Activated naive CD4-positive, alpha-beta T cell treated with anti-CD3 and anti-CD28 coated beads, Interleukin-2, amount 50 U/mL, for 16 hours (primary cell): ENCODE measurements around the gene KNDC1.

ENCODE experiments used
- DNase-seq: peaks from one replicate; pipeline ENCODE4 v3.0.0-alpha.2; 2020

KNDC1 gene

GRCh38 chr10:133196221-133196915, 36.3 kb downstream of the KNDC1 start:
- no peak for DNase-seq

DNA sequence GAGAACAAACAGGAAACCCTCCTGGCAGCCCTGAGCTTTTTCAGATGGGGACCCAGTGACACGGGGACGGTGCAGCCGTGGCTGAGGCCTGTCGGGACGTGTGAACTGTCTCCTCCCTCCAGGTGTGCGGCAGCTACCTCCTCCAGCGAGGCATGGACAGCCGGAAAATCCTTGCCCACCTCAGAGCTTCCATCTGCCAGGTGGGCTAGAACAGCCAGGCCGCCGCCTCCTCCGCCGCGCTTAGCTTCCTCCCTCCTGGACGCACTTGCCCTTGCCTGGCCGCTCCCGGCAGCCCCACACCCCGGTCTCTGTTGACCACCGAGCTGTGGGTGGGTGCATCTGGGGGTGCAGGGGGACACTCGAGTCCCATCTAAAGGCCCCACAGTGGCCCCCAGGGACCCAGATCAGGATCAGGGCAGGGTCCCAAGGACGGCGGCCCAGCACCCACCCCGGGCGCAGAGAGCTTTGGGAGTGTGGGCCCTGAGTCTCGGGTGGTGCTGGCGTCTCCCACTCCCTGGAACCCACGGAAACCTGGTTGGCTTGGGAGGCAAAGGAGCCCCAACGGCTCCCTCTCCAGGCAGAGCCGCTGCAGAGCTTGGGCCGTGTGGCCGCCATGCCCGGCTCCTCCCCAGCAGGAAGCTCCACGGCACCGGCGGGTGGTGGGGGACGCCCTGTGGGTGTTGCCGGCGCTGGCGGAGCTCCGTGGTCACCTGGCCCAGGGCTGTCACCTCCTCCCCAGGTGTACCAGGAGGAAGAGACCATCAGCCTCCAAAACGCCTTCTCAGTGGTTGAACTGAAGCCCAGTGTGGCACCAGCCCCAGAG, 37.1 kb downstream of the KNDC1 start:
- no peak for DNase-seq

DNA sequence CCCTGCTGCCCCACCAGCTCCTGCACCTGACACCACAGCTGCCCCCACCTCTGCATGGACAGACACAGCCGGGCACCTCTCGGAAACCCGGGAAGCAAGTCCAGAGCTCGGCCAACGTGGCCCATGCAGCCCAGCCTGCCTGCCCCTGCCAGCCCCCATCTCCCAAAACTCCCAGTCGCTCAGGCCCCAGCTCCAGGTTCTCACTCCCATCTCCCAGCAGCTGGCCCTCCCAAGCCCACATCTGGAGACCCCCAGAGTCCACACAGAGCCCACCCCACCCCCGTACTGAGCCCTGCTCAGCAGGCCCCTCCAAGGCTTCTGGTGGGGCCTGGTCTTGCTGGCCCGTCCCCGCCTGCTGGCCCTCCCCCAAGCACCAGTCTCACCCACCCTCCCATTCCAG, 37.8 kb downstream of the KNDC1 start:
- no peak for DNase-seq

DNA sequence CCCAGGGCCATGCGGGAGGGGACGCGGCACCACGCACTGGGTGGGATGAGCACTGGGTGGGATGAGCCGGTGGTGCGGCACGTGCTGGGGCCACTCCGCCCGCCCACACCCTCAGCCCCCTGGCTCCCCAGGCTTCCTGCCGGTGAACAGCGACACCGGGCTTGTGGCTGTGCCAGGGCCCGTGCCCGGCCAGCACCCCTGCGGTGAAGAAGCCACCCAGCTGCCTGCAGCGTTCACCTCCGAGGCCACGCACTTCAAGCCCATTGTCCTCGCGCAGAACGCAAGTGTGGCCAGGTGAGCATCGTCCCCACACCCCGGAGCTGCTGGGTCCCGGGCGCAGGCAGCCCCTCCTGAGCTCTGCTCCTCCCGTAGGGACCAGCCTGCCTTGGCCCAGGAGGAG, 38.2 kb downstream of the KNDC1 start:
- no peak for DNase-seq

- no peak for DNase-seq
These were observed 38.8 kb downstream of the KNDC1 start for GRCh38 chr10:133198621-133199487.

DNA sequence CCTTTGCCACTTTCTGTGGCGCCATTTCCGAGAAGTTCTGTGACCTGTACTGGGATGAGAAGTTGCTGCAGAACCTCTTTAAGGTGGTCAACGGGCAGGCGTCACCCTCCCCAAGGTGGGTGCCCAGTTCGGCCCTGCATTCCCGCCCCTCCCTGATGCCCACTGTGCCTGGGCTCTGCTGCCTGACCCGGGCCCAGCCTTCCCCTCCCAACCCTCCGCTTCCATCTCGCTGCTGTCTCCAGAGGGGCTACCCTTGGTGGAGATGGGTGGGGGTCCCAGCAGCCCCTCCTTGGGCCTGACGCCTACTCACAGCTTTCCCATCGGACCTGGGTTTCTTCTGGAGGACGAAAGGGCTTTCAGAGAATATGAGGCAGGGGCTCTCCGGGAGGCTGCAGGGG, 39.5 kb downstream of the KNDC1 start:
- DNase-seq, result no peak

DNA sequence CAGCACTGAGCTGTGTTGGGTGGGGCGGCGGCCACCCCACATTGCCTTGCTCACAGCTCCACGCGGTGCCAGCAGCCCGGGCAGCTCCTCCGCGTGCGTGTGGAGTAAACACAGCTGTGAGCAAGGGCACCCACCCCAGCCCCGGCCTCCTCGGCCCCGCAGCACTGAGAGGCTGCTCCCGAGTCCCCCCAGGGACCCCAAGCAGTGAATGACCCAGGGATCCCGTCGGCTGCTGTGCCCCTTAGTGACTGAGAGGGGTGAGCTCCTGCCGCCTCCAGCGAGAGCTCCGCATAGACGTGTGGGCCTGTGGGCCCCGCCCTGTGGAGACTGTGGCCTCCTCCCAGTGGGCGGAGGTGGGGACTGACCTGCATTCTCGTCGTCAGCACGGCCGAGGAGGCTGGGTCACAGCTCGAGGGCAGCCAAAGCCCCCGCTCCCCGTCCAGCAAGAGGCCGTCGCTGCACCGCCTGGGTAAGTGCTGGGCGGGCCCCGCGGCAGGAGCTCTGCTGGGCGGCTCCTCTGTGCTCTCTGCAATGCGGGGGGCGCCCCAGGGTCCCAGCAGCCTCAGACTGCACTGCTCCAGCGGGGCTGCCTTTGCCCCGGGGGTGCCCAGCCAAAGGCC, 40.1 kb downstream of the KNDC1 start:
- no peak for DNase-seq

GRCh38 chr10:133200621-133201031, 40.6 kb downstream of the KNDC1 start:
- DNase-seq, result no peak

DNA sequence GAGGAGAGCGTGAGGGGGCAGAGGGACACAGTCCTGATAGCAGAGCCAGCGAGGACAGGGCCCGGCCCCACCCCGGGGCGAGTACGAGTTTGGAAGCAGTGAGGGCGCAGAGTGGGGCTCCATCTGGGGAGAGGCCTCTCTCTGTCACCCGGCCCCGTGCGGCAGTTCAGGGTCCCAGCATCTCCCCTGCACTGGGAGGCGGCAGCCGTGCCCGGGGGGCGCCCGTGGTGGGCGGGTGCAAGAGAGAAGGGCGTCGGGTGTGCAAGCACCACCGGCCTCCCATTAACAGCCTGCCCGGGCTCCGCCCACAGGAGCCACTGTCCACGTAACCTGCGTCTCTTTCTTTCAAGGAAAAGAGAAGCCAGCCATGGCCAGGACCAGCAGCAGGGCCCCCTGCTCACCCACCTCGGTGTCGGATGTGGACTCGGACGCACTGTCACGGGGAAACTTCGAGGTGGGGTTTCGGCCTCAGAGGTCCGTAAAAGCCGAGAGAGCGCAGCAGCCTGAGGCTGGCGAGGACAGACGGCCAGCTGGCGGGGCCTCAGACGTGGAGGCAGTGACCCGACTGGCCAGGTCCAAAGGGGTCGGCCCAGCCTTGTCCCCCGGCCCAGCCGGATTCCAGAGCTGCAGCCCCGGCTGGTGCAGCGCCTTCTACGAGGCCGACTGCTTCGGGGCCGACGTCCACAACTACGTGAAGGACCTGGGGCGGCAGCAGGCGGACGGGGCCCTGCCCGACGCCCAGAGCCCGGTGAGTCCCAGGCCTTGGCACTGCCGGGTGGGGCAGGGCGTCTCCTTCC, 41.3 kb downstream of the KNDC1 start:
- DNase-seq, result no peak

DNA sequence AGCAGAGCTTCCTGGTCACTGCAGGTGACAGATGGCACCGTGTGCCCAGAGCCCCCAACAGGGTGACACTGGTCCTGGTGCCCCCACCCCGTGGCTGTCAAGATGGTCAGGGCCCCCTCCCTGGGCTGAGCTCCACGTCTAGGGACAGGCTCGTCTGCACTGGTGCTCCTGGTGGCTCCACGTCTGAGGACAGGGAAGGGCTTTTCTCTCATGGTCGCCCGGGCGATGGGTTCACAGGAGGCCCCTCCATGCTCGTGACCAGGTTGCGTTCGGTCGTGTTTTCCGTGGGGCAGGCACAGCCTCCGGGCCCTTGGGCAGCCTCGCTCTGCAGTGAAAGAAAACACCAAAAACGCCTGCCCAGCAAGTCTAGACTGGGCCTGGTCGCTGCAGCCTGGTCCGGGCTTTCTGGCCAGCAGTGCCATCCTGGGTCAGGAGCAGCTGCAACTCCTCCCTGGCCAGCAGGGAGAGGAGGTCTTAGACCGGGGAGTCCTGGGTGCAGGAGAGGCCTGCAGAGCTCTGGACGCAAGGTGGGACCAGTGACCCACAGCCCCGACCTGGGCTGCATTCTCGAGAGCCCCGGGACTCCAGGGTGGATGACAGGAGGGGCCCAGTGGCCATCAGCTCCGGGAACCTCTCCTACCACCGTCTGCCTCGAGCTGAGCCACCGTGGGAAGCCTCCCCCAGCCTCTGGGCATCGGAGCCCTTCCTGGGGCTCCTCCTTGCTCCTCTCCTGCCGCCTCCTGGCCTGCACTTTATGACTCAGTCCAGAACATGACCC, 42.1 kb downstream of the KNDC1 start:
- no peak for DNase-seq

- DNase-seq, result no peak
These were observed 43.0 kb downstream of the KNDC1 start for GRCh38 chr10:133202778-133203651.

DNA sequence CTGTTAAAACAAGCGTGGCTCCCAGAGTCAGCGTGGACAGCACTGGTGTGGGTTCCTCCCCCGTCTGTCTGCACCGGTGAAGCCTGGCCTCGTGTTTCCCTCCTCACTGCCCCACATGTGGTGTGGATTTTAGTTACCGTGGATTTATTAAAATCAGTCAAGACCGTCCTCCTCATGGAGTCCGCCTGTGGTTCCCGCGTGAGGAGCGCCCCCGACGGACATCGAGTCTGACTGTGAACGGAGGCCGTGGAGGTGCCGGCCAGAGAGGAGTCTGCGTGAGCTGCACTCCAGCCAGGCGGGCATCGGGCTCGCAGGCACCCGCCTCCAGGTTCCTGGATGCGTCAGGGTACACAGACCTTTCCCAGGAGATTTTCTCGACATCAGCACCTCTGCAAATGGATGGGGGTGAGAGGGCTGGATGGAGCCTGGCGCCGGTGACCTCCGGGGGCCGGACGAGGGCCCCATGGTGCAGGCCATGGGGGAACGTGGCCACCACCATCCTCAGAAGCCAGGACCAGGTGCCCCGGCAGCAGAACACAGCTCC, 43.7 kb downstream of the KNDC1 start:
- no peak for DNase-seq

DNA sequence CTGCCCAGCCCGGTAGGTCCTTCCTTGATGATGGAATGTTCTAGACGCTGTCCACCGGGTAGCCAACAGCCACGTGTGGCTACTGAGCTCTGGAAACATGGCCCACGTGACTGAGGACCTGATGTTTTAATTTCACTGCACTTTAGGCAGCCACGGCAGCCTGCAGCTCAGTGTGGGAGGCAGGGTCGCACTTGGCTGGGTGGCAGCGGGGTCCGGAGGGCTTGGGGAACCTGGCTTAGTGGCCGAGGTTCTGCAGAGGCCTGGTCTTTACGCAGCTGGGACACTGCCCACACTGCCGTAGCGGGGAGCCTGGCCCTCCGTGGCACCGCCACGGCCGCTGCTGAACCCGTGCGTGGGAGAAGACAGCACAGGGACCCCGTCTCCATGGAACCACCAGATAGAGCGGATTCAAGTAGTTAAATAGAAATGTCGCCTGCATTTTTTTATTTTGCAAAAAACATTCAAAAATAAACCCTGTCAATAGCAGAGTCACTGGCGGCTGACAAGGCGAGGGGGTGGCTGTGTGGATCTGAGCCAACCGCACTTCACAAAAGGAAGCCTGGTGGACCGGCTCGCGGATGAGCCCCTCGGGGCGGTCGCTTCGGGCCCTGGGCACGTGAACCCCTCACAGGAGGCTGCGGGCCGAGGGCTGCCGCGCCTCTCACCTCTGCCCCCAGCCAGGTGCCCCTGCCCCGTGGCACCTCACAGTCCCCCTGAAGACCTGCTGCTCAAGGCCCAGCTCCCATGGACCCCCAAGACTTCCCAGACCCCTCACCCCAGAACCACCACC, 44.4 kb downstream of the KNDC1 start:
- DNase-seq, result no peak

DNA sequence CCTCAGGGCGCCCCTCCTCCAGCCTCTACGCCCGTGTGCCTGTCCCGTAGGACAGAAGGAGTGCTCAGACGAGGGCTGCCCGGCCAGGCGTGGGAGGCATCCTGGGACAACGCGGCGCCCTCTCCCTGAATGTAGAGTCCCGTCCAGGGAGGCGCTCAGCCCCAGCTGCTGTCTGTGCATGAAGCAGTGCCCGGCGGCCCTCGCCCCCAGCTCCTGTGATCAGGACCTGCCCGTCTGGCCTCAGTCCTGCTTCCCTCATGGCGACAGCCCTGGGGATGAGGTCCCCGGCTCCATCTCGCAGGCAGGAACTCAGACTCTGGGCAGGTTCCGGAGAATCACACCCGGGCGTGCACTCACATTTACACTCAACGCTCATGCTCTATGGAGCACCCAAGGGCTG, 45.1 kb downstream of the KNDC1 start:
- DNase-seq, result no peak

- DNase-seq, result no peak
These were observed 46.5 kb downstream of the KNDC1 start for GRCh38 chr10:133206356-133207040.

DNA sequence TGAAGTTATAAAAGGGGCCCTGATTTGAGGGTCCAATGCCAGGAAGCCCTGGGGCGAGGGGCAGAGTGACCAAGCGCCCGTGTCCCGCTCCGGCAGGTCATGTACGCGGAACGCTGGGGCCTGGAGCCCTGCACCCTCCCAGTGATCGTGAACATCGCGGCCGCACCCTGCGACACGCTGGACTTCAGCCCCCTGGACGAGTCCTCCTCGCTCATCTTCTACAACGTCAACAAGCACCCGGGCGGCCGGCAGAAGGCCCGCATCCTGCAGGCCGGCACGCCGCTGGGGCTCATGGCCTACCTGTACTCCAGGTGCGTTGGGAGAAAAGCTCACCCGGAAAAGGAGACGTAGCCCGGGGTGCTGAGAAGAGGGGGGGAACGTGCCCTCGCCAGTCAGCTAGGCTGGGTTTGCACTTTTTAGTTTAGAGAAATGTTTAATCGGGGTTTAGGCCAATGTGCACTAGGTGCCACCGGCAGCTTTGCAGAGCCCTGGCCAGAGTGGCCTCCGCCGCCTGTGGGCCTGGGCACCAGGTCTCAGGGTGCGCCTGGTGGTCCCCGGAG, 47.1 kb downstream of the KNDC1 start:
- DNase-seq, result no peak

- DNase-seq, result no peak
These were observed 47.6 kb downstream of the KNDC1 start for GRCh38 chr10:133207627-133208026.

DNA sequence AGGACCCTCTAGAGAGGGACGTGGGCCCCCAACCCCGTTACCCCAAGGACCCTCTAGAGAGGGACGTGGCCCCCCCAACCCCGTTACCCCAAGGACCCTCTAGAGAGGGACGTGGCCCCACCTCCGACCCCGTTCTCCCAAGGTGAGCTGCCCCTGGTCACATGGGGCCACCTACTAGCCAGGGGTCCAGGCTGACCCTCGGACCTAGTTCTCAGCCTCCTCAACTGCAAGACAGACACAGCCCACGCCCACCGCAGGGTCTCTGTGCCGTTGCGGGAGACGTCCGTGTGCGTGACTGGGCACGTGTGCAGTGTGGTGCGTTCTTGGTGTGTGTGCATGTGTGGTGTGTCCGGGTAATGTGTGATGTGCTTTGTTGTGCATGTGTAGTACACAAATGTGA, 48.4 kb downstream of the KNDC1 start:
- no peak for DNase-seq
